Stimulated activated effector memory CD8-positive, alpha-beta T cell treated with anti-CD3 and anti-CD28 coated beads, Interleukin-12 subunit alpha, Interleukin-12 subunit beta, amount 100 ng/mL, for 72 hours (primary cell): Measurements from ENCODE around the gene TBC1D5.

Experiments
- ATAC-seq: fragments of 150-1000 bp; cut with Tn5 transposase; 2 replicates; pipeline ENCODE4 v1.10.0; 2021
- DNase-seq, 2 donors: peaks; one replicate each; pipeline ENCODE4 v3.0.0; 2021 to 2022; ENCODE audit warnings: low spot score in 2 of 2
- H3K27ac Mint-ChIP-seq: one replicate; pipeline ENCODE4 v1.8.0; 2022; ENCODE audit warnings: mild to moderate bottlenecking, mixed read lengths
- H3K36me3 Mint-ChIP-seq: one replicate; pipeline ENCODE4 v1.8.0; 2022; ENCODE audit warnings: mild to moderate bottlenecking, mixed read lengths
- H3K4me1 Mint-ChIP-seq: one replicate; pipeline ENCODE4 v1.8.0; 2022; ENCODE audit warnings: mixed read lengths
- H3K4me3 Mint-ChIP-seq: one replicate; pipeline ENCODE4 v1.8.0; 2022; ENCODE audit warnings: mild to moderate bottlenecking, mixed read lengths
- H3K9me3 Mint-ChIP-seq: one replicate; pipeline ENCODE4 v1.8.0; 2022; ENCODE audit warnings: mixed read lengths

The TBC1D5 gene

DNA sequence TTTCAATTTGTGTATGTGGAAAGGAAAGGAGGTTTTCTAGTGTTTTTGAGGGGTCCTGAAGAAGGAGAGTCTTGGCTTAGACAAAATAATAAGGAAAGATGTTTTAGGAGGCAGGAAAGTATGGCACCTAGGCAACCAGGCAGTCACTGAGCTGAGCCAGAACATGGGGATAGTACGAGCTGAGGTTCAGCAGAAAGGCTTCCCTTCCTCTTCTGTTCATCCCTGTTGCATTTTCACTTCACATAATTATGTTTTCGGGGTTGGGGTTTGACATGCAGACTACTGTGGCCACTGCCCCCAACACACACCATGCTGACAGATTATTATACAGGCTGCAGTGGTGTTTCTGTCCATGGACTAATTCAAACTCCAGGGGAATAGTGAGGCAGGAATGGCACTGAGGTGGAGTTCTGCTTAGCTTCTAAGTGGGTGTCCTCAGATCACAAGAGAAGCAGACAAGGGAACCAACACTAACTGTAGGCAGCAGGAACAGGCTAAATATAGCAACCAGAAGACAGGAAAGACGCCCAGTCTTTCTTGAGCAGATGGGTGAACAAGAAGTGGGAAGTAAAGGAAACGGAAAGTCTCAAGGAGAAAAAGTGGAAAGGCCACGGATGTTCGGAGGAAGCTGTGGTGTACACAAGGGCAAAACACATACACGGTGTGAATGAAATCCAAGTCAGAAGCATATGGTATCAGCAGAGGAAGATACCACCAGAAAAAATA is 551.9 kb downstream of the TBC1D5 start:
- DNase-seq (no peak), ATAC-seq (no peak)
- Mint-ChIP-seq H3K9me3 (no peaks in the 10 kb centered on the region), H3K27ac (peak overlapping the region; percentile 4), H3K4me3 (no peak overlapping the region), H3K4me1 (peaks cover 18% of the 10 kb centered on the region), H3K36me3 (no peaks in the 10 kb centered on the region)

DNA sequence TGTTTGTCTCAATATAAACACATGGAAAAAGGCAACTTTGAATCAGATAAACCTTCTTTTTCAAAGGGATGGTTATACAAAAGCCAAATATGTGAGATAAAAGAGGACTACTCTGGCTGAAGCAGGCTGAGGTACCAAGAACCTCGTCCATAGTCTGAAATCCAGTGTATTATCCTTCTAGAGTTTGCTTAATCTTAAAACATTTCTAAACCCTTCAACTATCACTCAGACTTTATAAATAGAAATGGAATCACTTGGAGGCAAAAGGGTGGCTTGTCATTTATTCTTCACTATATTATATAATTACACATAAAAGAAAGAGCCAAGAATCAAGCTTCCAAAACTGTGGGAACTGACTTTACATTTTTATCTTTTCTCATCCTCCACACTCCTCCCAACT is 554.1 kb downstream of the TBC1D5 start:
- DNase-seq (no peak), ATAC-seq (no peak)
- H3K36me3 Mint-ChIP-seq = no peaks in the 10 kb centered on the region
- H3K27ac Mint-ChIP-seq = no peak overlapping the region
- no peak overlapping the region for H3K4me3 Mint-ChIP-seq
- no peaks in the 10 kb centered on the region for H3K9me3 Mint-ChIP-seq
- H3K4me1 Mint-ChIP-seq = peaks cover 19% of the 10 kb centered on the region

GRCh38 chr3:17187589-17188184 is 554.7 kb downstream of the TBC1D5 start:
- no peak for ATAC-seq
- peaks cover 25% of the 10 kb centered on the region for H3K4me1 Mint-ChIP-seq

GRCh38 chr3:17183951-17184550 is 558.4 kb downstream of the TBC1D5 start:
- Mint-ChIP-seq H3K9me3 (no peaks in the 10 kb centered on the region), H3K36me3 (no peaks in the 10 kb centered on the region), H3K4me1 (peaks cover 21% of the 10 kb centered on the region), H3K27ac (no peak overlapping the region), H3K4me3 (no peak overlapping the region)
- peak in 1 of 2 donors; percentile 17 for DNase-seq
- peak; percentile 95 for ATAC-seq

More at GRCh38 chr3:17187589-17188184, 554.7 kb downstream of the TBC1D5 start:
- Mint-ChIP-seq H3K36me3 (no peaks in the 10 kb centered on the region), H3K27ac (no peak overlapping the region), H3K4me3 (no peak overlapping the region), H3K9me3 (no peaks in the 10 kb centered on the region)
- no peak for DNase-seq

GRCh38 chr3:17182166-17182565 is 560.3 kb downstream of the TBC1D5 start:
- H3K27ac Mint-ChIP-seq = peak overlapping the region; percentile 58
- DNase-seq (peak in 1 of 2 donors; percentile 34), ATAC-seq (peak; percentile 36)
- peak overlapping the region; percentile 29 for H3K4me3 Mint-ChIP-seq
- H3K36me3 Mint-ChIP-seq = no peaks in the 10 kb centered on the region
- H3K4me1 Mint-ChIP-seq = peaks cover 21% of the 10 kb centered on the region
- no peaks in the 10 kb centered on the region for H3K9me3 Mint-ChIP-seq

GRCh38 chr3:17181413-17181907 is 561.0 kb downstream of the TBC1D5 start:
- H3K27ac Mint-ChIP-seq = no peak overlapping the region
- ATAC-seq (no peak), DNase-seq (peak in 1 of 2 donors; percentile 39)
- H3K9me3 Mint-ChIP-seq = no peaks in the 10 kb centered on the region
- no peak overlapping the region for H3K4me3 Mint-ChIP-seq
- peaks cover 21% of the 10 kb centered on the region for H3K4me1 Mint-ChIP-seq
- H3K36me3 Mint-ChIP-seq = no peaks in the 10 kb centered on the region

- H3K36me3 Mint-ChIP-seq = no peaks in the 10 kb centered on the region
- H3K27ac Mint-ChIP-seq = no peak overlapping the region
- H3K4me1 Mint-ChIP-seq = peaks cover 21% of the 10 kb centered on the region
- H3K9me3 Mint-ChIP-seq = no peaks in the 10 kb centered on the region
- no peak overlapping the region for H3K4me3 Mint-ChIP-seq
- ATAC-seq (peak; percentile 52), DNase-seq (no peak)
Observed at GRCh38 chr3:17179381-17180205, 562.8 kb downstream of the TBC1D5 start.

DNA sequence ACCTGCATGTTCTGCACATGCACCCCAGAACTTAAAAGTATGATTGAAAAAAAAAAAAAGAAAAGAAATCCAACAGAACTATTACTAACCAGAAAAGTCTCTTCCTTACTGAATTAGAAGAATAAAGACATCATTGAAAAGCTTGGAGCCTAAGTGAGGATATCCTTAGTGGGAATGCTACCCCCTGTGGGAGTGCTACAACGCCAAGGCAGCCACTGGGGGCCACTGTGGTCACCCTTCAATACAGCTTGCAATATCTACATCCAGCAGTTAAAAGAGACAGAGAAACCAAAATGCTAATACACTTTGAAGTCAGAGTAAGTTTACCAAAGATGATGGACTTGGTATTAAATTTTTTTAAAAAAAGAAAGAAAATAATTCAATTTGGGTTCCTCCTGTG is 565.7 kb downstream of the TBC1D5 start:
- Mint-ChIP-seq H3K9me3 (no peaks in the 10 kb centered on the region), H3K4me1 (no peaks in the 10 kb centered on the region), H3K27ac (no peak overlapping the region), H3K36me3 (no peaks in the 10 kb centered on the region), H3K4me3 (no peak overlapping the region)
- DNase-seq (no peak), ATAC-seq (no peak)

DNA sequence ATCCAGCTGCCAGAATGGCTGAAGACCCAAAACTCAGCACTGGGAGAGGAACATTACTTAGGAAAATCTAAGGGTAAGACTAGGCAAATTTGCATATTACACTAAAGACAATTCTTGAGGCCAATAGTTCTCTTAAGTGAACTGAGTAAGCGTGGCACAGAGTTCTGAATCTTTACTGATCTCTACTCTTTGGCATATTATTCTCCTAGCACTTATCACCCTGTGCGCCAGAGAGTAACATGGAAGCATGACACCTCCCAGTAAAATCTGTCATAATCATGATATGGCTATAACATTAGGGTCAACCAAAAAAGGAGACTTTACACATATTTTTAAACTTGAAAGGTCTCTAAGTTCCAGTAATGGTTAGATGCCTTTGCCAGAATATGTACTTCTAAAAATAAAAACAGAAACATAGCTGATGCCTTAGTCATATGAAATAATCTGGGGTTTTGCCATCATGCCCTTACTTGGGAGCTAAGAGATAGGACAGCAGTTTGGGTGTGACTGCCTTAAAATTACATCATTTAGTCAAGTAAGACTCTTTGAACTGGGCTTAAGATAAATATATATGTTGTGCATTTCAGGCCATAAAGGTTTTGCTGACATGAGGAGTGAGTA is 567.1 kb downstream of the TBC1D5 start:
- Mint-ChIP-seq H3K9me3 (no peaks in the 10 kb centered on the region), H3K4me1 (no peaks in the 10 kb centered on the region), H3K4me3 (no peak overlapping the region), H3K36me3 (no peaks in the 10 kb centered on the region), H3K27ac (no peak overlapping the region)
- DNase-seq (no peak), ATAC-seq (no peak)

DNA sequence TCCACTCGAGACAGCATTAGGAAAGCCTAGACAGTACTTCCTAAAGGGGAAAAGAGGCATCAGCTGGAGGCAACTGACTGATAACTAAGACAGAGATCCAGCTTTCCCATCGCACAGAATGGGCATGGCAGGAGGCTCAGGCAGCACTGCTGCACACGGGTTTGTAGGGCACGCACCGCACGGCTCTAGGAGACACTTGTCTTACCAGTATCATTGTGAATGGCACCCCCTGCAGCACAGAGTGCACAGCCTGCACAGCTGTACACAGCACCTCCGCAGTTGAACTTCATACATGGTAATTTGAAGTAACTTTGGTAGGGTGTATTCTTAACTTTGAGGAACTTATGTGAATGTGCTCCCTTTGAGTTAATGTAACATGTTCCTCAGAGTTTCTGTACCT is 576.1 kb downstream of the TBC1D5 start:
- ATAC-seq (no peak), DNase-seq (no peak)
- no peak overlapping the region for H3K27ac Mint-ChIP-seq
- H3K4me3 Mint-ChIP-seq = no peak overlapping the region
- peaks cover 29% of the 10 kb centered on the region for H3K36me3 Mint-ChIP-seq
- H3K9me3 Mint-ChIP-seq = no peaks in the 10 kb centered on the region
- no peaks in the 10 kb centered on the region for H3K4me1 Mint-ChIP-seq

DNA sequence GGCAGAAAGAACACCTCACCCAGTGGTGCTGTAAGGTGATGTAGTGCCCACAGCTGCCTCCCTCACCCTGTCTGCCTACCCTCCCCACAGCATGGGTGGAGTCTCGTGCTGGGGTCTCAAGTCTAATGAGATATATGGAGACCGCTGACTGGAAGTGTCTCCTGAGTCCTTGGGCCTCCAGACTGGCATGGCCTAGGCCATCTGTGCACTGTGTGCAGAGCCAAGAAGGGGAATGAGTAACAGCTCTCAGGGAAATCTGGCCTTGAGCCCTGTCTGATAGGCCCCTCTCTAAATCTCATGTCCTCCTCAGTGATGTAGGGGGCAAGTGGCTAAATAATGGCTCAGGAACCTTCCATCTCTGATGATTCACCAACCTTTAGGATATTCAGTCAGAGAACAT is 580.3 kb downstream of the TBC1D5 start:
- DNase-seq = no peak
- Mint-ChIP-seq H3K4me3 (no peak overlapping the region), H3K9me3 (no peaks in the 10 kb centered on the region), H3K36me3 (peaks cover 19% of the 10 kb centered on the region), H3K4me1 (peaks cover 9% of the 10 kb centered on the region), H3K27ac (no peak overlapping the region)
- ATAC-seq = no peak

DNA sequence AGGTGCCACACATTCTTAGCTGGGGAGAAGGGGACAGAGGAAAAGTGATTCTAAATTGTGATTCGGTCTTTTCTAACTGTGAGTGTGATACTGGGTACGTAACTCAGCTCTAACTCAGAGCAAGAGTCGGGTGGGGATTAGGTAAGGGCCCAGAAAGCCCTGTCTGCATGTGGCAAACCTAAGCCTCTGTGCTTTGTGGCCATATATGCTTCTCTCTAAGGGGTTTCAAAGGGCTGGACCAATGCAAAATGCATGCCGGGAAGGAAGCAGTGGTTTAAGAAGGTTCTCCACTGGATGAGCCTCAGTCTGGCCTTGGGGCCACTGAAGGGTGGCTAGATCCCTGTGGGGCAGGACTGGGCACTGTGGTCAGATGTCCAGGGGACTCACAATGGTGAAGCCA is 581.8 kb downstream of the TBC1D5 start:
- ATAC-seq (no peak), DNase-seq (no peak)
- no peak overlapping the region for H3K4me3 Mint-ChIP-seq
- H3K27ac Mint-ChIP-seq = no peak overlapping the region
- no peaks in the 10 kb centered on the region for H3K9me3 Mint-ChIP-seq
- peaks cover 8% of the 10 kb centered on the region for H3K36me3 Mint-ChIP-seq
- H3K4me1 Mint-ChIP-seq = peaks cover 22% of the 10 kb centered on the region

DNA sequence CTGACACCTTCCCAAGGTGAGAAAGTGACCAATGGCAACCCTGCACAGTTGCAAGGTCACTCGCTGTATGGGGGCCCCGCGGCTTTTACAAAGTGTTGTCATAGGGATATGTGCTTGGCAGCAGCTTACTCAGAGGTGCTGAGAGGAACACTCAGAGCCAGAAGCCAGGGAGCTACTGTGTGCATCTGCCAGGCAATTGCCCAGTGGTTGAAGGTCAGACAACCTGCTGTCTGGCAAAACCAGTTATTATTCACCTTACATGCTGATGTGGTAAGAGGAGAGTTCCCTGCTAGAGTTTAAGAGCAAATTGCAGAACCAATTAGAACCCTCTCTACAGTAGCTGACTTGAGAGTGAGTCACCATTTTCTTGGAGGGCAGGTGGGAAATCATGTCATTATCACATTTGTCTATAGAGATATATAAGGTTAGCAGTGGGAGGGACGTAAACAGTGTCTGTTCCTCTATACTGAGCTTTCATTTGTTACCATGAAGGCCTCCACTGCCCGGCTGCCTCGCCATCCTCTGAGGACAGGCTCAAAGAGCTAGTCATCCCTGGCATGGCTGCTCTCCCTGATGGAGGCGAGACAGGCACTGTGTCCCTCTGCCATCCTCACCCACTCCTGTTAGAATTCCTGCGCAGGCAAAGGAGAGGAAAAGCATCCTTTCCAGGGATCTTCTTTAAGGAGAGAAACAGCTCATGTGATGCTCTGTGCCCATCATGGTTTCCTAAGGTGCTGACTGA is 583.3 kb downstream of the TBC1D5 start:
- DNase-seq = no peak
- Mint-ChIP-seq H3K9me3 (no peaks in the 10 kb centered on the region), H3K27ac (no peak overlapping the region), H3K36me3 (no peaks in the 10 kb centered on the region), H3K4me3 (no peak overlapping the region), H3K4me1 (peaks cover 33% of the 10 kb centered on the region)
- ATAC-seq = peak; percentile 71

- Mint-ChIP-seq H3K4me1 (peaks cover 43% of the 10 kb centered on the region), H3K9me3 (peaks cover 3% of the 10 kb centered on the region), H3K27ac (no peak overlapping the region), H3K36me3 (peaks cover 3% of the 10 kb centered on the region), H3K4me3 (no peak overlapping the region)
- no peak for ATAC-seq
- DNase-seq = no peak
Observed at GRCh38 chr3:17157713-17158112, 584.7 kb downstream of the TBC1D5 start.
